Osteocyte (in vitro differentiated cells): Measurements from ENCODE around the gene PSMB7. TPM values are rescaled to one million over a fixed set of nuclear protein-coding genes. Genes with fewer than 3 reads are reported as not detected.

Experiments
- DNase-seq: peaks from one replicate; pipeline ENCODE4 v3.0.0; 2021; ENCODE audit warnings: mixed read lengths; ENCODE audit not compliant: unreplicated experiment; ENCODE audit errors: extremely low spot score
- H3K27ac Mint-ChIP-seq: one replicate; pipeline ENCODE4 v1.8.0; 2021; ENCODE audit warnings: mild to moderate bottlenecking, mixed read lengths; ENCODE audit not compliant: unreplicated experiment
- H3K27me3 Mint-ChIP-seq: one replicate; pipeline ENCODE4 v1.8.0; 2021; ENCODE audit warnings: mixed read lengths; ENCODE audit not compliant: unreplicated experiment
- H3K36me3 Mint-ChIP-seq: one replicate; pipeline ENCODE4 v1.8.0; 2021; ENCODE audit warnings: mixed read lengths; ENCODE audit not compliant: unreplicated experiment
- H3K4me1 Mint-ChIP-seq: one replicate; pipeline ENCODE4 v1.8.0; 2021; ENCODE audit warnings: mixed read lengths; ENCODE audit not compliant: unreplicated experiment
- H3K4me3 Mint-ChIP-seq: one replicate; pipeline ENCODE4 v1.8.0; 2021; ENCODE audit warnings: mild to moderate bottlenecking, moderate library complexity, mixed read lengths; ENCODE audit not compliant: unreplicated experiment
- H3K9me3 Mint-ChIP-seq: one replicate; pipeline ENCODE4 v1.8.0; 2021; ENCODE audit warnings: mixed read lengths; ENCODE audit not compliant: unreplicated experiment
- total RNA-seq: library from RNA; stranded (reverse); gene quantifications from 2 replicates; pipeline ENCODE4 v1.2.1, GENCODE V29; 2021
- TF ChIP-seq, protein P1 (sequence below): fragments of 200-600 bp; sonication (generic); IDR thresholded peaks from 2 replicates; pipeline ENCODE4 v1.5.0; 2021; ENCODE audit warnings: antibody characterized with exemption, mild to moderate bottlenecking, moderate library complexity

PSMB7 gene
- total RNA-seq, 1 donor from 2014 or later = 140 TPM

DNA sequence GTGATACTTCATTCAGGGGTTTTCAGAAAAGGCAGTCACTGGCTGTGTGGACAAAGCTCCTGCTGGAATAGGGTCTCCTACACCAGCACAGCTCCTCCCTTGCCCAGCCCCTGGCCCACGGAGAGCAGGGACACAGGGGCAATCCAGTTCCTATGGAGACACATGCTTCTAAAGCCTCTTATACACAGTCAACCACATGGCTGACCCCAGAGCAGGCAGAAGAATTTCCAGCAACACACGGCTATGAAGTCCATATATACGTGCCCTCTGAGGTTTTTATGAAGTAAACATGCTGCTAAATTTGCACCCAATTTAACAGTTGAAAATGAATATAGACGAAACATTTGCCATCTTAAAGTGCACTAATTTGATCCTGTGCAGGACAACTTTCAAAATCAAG lies 19.4 kb downstream of the PSMB7 start:
- Mint-ChIP-seq H3K4me1 (peaks cover 48% of the 10 kb centered on the region), H3K36me3 (peaks cover 9% of the 10 kb centered on the region), H3K27ac (no peak overlapping the region), H3K4me3 (no peak overlapping the region), H3K27me3 (no peaks in the 10 kb centered on the region), H3K9me3 (no peaks in the 10 kb centered on the region)
- TF ChIP-seq, protein P1, sequence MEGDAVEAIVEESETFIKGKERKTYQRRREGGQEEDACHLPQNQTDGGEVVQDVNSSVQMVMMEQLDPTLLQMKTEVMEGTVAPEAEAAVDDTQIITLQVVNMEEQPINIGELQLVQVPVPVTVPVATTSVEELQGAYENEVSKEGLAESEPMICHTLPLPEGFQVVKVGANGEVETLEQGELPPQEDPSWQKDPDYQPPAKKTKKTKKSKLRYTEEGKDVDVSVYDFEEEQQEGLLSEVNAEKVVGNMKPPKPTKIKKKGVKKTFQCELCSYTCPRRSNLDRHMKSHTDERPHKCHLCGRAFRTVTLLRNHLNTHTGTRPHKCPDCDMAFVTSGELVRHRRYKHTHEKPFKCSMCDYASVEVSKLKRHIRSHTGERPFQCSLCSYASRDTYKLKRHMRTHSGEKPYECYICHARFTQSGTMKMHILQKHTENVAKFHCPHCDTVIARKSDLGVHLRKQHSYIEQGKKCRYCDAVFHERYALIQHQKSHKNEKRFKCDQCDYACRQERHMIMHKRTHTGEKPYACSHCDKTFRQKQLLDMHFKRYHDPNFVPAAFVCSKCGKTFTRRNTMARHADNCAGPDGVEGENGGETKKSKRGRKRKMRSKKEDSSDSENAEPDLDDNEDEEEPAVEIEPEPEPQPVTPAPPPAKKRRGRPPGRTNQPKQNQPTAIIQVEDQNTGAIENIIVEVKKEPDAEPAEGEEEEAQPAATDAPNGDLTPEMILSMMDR = no peak
- no peak for DNase-seq

GRCh38 chr9:124394596-124394995 lies 20.6 kb downstream of the PSMB7 start:
- TF ChIP-seq, protein P1 = peak; percentile 37
- H3K27ac Mint-ChIP-seq = no peak overlapping the region
- peaks cover 45% of the 10 kb centered on the region for H3K4me1 Mint-ChIP-seq
- no peaks in the 10 kb centered on the region for H3K27me3 Mint-ChIP-seq
- DNase-seq = no peak
- peaks cover 7% of the 10 kb centered on the region for H3K36me3 Mint-ChIP-seq
- no peak overlapping the region for H3K4me3 Mint-ChIP-seq
- no peaks in the 10 kb centered on the region for H3K9me3 Mint-ChIP-seq

GRCh38 chr9:124394167-124394566 lies 21.1 kb downstream of the PSMB7 start:
- no peaks in the 10 kb centered on the region for H3K9me3 Mint-ChIP-seq
- no peak for DNase-seq
- peaks cover 5% of the 10 kb centered on the region for H3K36me3 Mint-ChIP-seq
- TF ChIP-seq, protein P1 = no peak
- no peak overlapping the region for H3K4me3 Mint-ChIP-seq
- no peak overlapping the region for H3K27ac Mint-ChIP-seq
- no peaks in the 10 kb centered on the region for H3K27me3 Mint-ChIP-seq
- peaks cover 42% of the 10 kb centered on the region for H3K4me1 Mint-ChIP-seq

GRCh38 chr9:124392871-124393460 lies 22.3 kb downstream of the PSMB7 start:
- TF ChIP-seq, protein P1 = peak; percentile 48
- no peak overlapping the region for H3K4me3 Mint-ChIP-seq
- H3K9me3 Mint-ChIP-seq = no peaks in the 10 kb centered on the region
- no peak for DNase-seq
- peaks cover 36% of the 10 kb centered on the region for H3K4me1 Mint-ChIP-seq
- peak overlapping the region; percentile 23 for H3K27ac Mint-ChIP-seq
- H3K36me3 Mint-ChIP-seq = peaks cover 5% of the 10 kb centered on the region
- no peaks in the 10 kb centered on the region for H3K27me3 Mint-ChIP-seq

DNA sequence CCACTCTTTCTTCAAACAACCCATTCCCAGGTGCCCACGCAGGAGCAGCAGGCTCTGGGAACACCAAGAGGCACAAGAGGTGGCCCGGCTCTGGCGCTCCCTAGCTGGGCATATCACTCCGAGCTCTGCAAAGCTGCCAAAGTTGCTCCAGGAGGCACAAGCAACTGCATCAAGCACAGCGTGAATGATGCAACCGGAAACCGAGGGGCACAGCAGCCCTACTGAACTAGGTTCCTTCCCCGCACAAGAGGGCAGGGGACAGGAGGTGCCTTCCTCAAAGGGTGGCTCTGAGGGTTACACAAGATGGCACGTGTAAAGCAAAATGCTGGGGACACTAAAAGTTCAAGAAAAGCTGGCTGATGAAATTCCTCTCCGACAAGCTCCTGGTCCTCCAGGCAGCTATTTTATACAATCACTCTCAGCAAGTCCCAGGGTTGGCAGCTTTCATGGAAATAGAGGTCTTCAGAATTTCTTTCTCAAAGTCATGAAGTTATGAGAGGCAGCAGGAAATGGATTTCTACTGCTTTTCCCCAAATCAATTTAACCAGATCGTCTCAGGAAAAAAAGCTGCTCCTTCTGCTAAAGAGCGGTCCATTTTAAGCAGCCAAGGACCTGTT lies 22.9 kb downstream of the PSMB7 start:
- peak overlapping the region; percentile 23 for H3K27ac Mint-ChIP-seq
- H3K4me1 Mint-ChIP-seq = peaks cover 42% of the 10 kb centered on the region
- H3K36me3 Mint-ChIP-seq = peaks cover 5% of the 10 kb centered on the region
- TF ChIP-seq, protein P1 = no peak
- no peak overlapping the region for H3K4me3 Mint-ChIP-seq
- H3K9me3 Mint-ChIP-seq = no peaks in the 10 kb centered on the region
- no peak for DNase-seq
- H3K27me3 Mint-ChIP-seq = no peaks in the 10 kb centered on the region
